ENCODE data around the gene FAM162B. TPM values are rescaled to one million over a fixed set of nuclear protein-coding genes. Genes with fewer than 3 reads are reported as not detected.
A peak's percentile ranks its signal among the peaks of the same experiment; 100 is the strongest.

Gene FAM162B
- total RNA-seq (0.39 TPM in 1 of 2 replicates, not detected in the other), polyA plus RNA-seq (0.56 and 0.61 TPM in 2 replicates)

- H3K27ac ChIP-seq, result no peak within 1 kb of the TSS
- TF ChIP-seq CTCF (IDR thresholded peaks at IDR 0.05; ENCODE audit: low read depth, low read length), result no peak
- no peaks in the 10 kb centered on the region for H3K4me1 ChIP-seq (ENCODE audit: low read depth)
- peak; percentile 34 to 58 for DNase-seq (ENCODE audit: low read depth in 1 of 2, low spot score in 1 of 2)
- H3K36me3 ChIP-seq, result no peaks in the 10 kb centered on the region
- peak within 1 kb of the TSS; percentile 38 for H3K4me3 ChIP-seq
- no peaks in the 10 kb centered on the region for H3K9me3 ChIP-seq (ENCODE audit: low read depth)
- peaks cover 49% of the 10 kb centered on the region for H3K27me3 ChIP-seq
Measured at GRCh38 chr6:116764961-116765841, at the start of gene FAM162B. TSS of gene FAM162B (minus strand) at chr6:116765719. CDS start at chr6:116765576, 143 bp downstream.

- H3K27me3 ChIP-seq, result no peaks in the 10 kb centered on the region
- DNase-seq (ENCODE audit: low read depth in 1 of 2, low spot score in 1 of 2), result no peak
Measured at GRCh38 chr6:116812051-116812650, 46.6 kb upstream of the FAM162B start.

GRCh38 chr6:116801971-116802370, 36.5 kb upstream of the FAM162B start:
- Histone ChIP-seq H3K27me3 (no peaks in the 10 kb centered on the region), H3K4me3 (no peak overlapping the region), H3K27ac (no peak overlapping the region), H3K9me3 (ENCODE audit: low read depth) (no peaks in the 10 kb centered on the region), H3K4me1 (ENCODE audit: low read depth) (no peaks in the 10 kb centered on the region), H3K36me3 (no peaks in the 10 kb centered on the region)
- no peak for DNase-seq (ENCODE audit: low read depth in 1 of 2, low spot score in 1 of 2)
- no peak for TF ChIP-seq CTCF (IDR thresholded peaks at IDR 0.05; ENCODE audit: low read depth, low read length)

More at GRCh38 chr6:116812051-116812650, 46.6 kb upstream of the FAM162B start:
- no peaks in the 10 kb centered on the region for H3K9me3 ChIP-seq (ENCODE audit: low read depth)
- H3K27ac ChIP-seq, result no peak overlapping the region
- H3K4me1 ChIP-seq (ENCODE audit: low read depth), result no peaks in the 10 kb centered on the region
- no peak for TF ChIP-seq CTCF (IDR thresholded peaks at IDR 0.05; ENCODE audit: low read depth, low read length)
- no peak overlapping the region for H3K4me3 ChIP-seq
- H3K36me3 ChIP-seq, result no peaks in the 10 kb centered on the region

GRCh38 chr6:116799945-116800344, 34.4 kb upstream of the FAM162B start:
- DNase-seq (ENCODE audit: low read depth in 1 of 2, low spot score in 1 of 2), result no peak
- Histone ChIP-seq H3K27ac (no peak overlapping the region), H3K36me3 (no peaks in the 10 kb centered on the region), H3K27me3 (no peaks in the 10 kb centered on the region), H3K4me1 (ENCODE audit: low read depth) (no peaks in the 10 kb centered on the region), H3K4me3 (no peak overlapping the region), H3K9me3 (ENCODE audit: low read depth) (no peaks in the 10 kb centered on the region)
- no peak for TF ChIP-seq CTCF (IDR thresholded peaks at IDR 0.05; ENCODE audit: low read depth, low read length)

GRCh38 chr6:116797585-116797984, 32.1 kb upstream of the FAM162B start:
- no peak for DNase-seq (ENCODE audit: low read depth in 1 of 2, low spot score in 1 of 2)
- Histone ChIP-seq H3K27me3 (no peaks in the 10 kb centered on the region), H3K27ac (no peak overlapping the region), H3K4me3 (no peak overlapping the region), H3K4me1 (ENCODE audit: low read depth) (no peaks in the 10 kb centered on the region), H3K9me3 (ENCODE audit: low read depth) (no peaks in the 10 kb centered on the region), H3K36me3 (no peaks in the 10 kb centered on the region)
- no peak for TF ChIP-seq CTCF (IDR thresholded peaks at IDR 0.05; ENCODE audit: low read depth, low read length)
